ENCODE results near the gene CDT1. TPM values are rescaled to one million over a fixed set of nuclear protein-coding genes. Genes with fewer than 3 reads are reported as not detected.

The CDT1 gene
- total RNA-seq, 1 donor from 2014 or later, result 0.26 TPM

GRCh38 chr16:88781140-88782077, 22.2 kb upstream of the CDT1 start:
- H3K4me3 ChIP-seq (ENCODE audit: low read depth, low read length), result no peak overlapping the region
- FAIRE-seq (no peak), DNase-seq (ENCODE audit: low read depth) (no peak)
- no peaks in the 10 kb centered on the region for H3K27me3 ChIP-seq (ENCODE audit: control insufficient read depth, insufficient read depth, low read length)
- peaks cover 10% of the 10 kb centered on the region for H3K36me3 ChIP-seq (ENCODE audit: control insufficient read depth, insufficient read depth, low read length)
- no peak for TF ChIP-seq CTCF (IDR thresholded peaks at IDR 0.05; ENCODE audit: insufficient read depth, low read length, severe bottlenecking)

- peak; percentile 90 for DNase-seq (ENCODE audit: low read depth)
- Histone ChIP-seq H3K36me3 (ENCODE audit: control insufficient read depth, insufficient read depth, low read length) (peaks cover 4% of the 10 kb centered on the region), H3K4me3 (ENCODE audit: low read depth, low read length) (peak overlapping the region; percentile 47), H3K27me3 (ENCODE audit: control insufficient read depth, insufficient read depth, low read length) (no peaks in the 10 kb centered on the region)
- no peak for FAIRE-seq
- no peak for TF ChIP-seq CTCF (IDR thresholded peaks at IDR 0.05; ENCODE audit: insufficient read depth, low read length, severe bottlenecking)
Observed at GRCh38 chr16:88782454-88783390, 20.9 kb upstream of the CDT1 start.

DNA sequence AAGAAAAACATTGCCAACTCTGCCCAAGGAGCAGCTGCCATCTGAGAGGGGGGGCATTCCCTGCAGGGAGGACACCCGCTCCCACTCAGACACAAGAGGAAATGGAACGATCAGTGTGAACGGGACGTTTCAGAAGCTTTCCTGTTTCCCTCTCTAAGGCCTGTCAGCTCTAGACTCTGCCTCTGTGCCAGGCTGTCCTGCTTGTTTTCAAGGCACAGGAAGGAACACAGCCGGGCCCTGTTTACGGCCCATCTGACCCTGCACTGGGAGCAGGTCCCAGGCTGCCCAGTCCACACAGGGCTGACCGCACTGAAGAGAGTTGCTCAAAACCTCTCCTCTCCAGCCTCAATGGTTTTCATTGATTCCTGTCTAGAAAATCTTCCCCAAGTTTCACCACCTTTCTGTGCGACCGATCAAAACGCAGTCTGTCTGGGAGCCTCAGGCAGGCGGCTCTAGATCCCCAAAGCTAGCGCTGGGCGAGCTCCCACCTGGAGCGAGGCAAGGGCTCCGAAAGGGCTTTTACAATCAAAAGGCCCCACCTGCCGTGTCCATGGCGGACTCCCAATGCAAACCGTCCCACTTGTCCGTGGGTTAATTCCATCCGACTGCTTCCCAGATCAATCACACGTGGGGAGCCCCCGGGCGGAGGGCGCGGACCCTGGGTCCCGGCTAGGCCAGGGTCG, 20.1 kb upstream of the CDT1 start:
- Histone ChIP-seq H3K4me3 (ENCODE audit: low read depth, low read length) (peak overlapping the region; percentile 47), H3K36me3 (ENCODE audit: control insufficient read depth, insufficient read depth, low read length) (peaks cover 3% of the 10 kb centered on the region), H3K27me3 (ENCODE audit: control insufficient read depth, insufficient read depth, low read length) (no peaks in the 10 kb centered on the region)
- DNase-seq (ENCODE audit: low read depth) (peak; percentile 35), FAIRE-seq (no peak)
- TF ChIP-seq CTCF (IDR thresholded peaks at IDR 0.05; ENCODE audit: insufficient read depth, low read length, severe bottlenecking), result no peak

- FAIRE-seq (no peak), DNase-seq (ENCODE audit: low read depth) (peak; percentile 39)
- peak overlapping the region; percentile 47 for H3K4me3 ChIP-seq (ENCODE audit: low read depth, low read length)
- peak; percentile 62 for TF ChIP-seq CTCF (IDR thresholded peaks at IDR 0.05; ENCODE audit: insufficient read depth, low read length, severe bottlenecking)
- H3K36me3 ChIP-seq (ENCODE audit: control insufficient read depth, insufficient read depth, low read length), result peaks cover 3% of the 10 kb centered on the region
- H3K27me3 ChIP-seq (ENCODE audit: control insufficient read depth, insufficient read depth, low read length), result no peaks in the 10 kb centered on the region
Observed at GRCh38 chr16:88784074-88784855, 19.3 kb upstream of the CDT1 start.

DNA sequence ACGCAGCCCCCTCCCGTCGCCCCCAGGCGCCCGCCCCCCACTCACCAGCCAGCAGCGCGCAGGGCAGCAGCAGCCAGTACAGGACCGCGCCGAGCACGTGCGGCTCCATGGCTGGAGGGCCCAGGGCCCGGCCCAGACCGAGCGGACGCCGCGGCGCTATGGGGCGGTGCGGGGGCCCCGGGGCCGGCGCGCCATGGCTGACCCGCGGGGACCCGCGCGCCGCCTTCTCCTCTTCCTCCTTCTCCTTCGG, 18.8 kb upstream of the CDT1 start:
- Histone ChIP-seq H3K27me3 (ENCODE audit: control insufficient read depth, insufficient read depth, low read length) (no peaks in the 10 kb centered on the region), H3K36me3 (ENCODE audit: control insufficient read depth, insufficient read depth, low read length) (peaks cover 3% of the 10 kb centered on the region), H3K4me3 (ENCODE audit: low read depth, low read length) (peak overlapping the region; percentile 47)
- no peak for DNase-seq (ENCODE audit: low read depth)
- no peak for FAIRE-seq
- TF ChIP-seq CTCF (IDR thresholded peaks at IDR 0.05; ENCODE audit: insufficient read depth, low read length, severe bottlenecking), result no peak

Measured in bronchial epithelial cell (primary cell).